CD14-positive monocyte (primary cell): Measurements from ENCODE around the gene MRGPRX4. TPM values are rescaled to one million over a fixed set of nuclear protein-coding genes. Genes with fewer than 3 reads are reported as not detected.
"Not testable (repeated sequence)": the region's sequence is repeated elsewhere in the genome, so short reads cannot be mapped to it uniquely, and the experiment has no call there.

ENCODE experiments used
- DNase-seq, 3 donors: peaks; one replicate each; pipeline ENCODE4 v3.0.0-alpha.2; 2011 to 2022
- H2AFZ ChIP-seq: 2 replicates; pipeline ENCODE4 v1.6.0; 2012; ENCODE audit warnings: mild to moderate bottlenecking, low read depth, low read length, inconsistent platforms; ENCODE audit not compliant: insufficient read depth, poor library complexity, severe bottlenecking
- H3K27ac ChIP-seq, 2 donors: 1 replicate in 1 of 2; 2 replicates in 1 of 2; pipeline ENCODE4 v1.5.1; 2012 to 2013; ENCODE audit warnings: low read length in 2 of 2, control low read depth in 1 of 2, inconsistent platforms in 1 of 2, low read depth in 1 of 2, mild to moderate bottlenecking in 1 of 2
- H3K27me3 ChIP-seq, 2 donors: one replicate each; pipeline versions ENCODE4 v1.6.0 to v1.6.1; 2011 to 2013; ENCODE audit warnings: low read length in 2 of 2; ENCODE audit not compliant: control insufficient read depth in 2 of 2, insufficient read depth in 2 of 2
- H3K36me3 ChIP-seq, 2 donors: replicated peaks in 1 of 2; 1 replicate in 1 of 2; 2 replicates in 1 of 2; pipeline versions ENCODE4 v1.5.1 to v1.6.1; 2012 to 2013; ENCODE audit warnings: low read length in 2 of 2, control low read depth in 1 of 2, inconsistent platforms in 1 of 2, mild to moderate bottlenecking in 1 of 2; ENCODE audit not compliant: insufficient read depth in 2 of 2, control insufficient read depth in 1 of 2
- H3K4me1 ChIP-seq, 2 donors: 1 replicate in 1 of 2; 2 replicates in 1 of 2; pipeline versions ENCODE4 v1.5.1 to v1.6.1; 2012 to 2013; ENCODE audit warnings: low read length in 2 of 2, control low read depth in 1 of 2, inconsistent platforms in 1 of 2, mild to moderate bottlenecking in 1 of 2, moderate library complexity in 1 of 2; ENCODE audit not compliant: insufficient read depth in 2 of 2, control insufficient read depth in 1 of 2
- H3K4me2 ChIP-seq: replicated peaks from 2 replicates; pipeline ENCODE3; 2012; ENCODE audit warnings: low read length, moderate library complexity, mild to moderate bottlenecking; ENCODE audit not compliant: poor library complexity, severe bottlenecking; ENCODE audit errors: extremely low read depth
- H3K4me3 ChIP-seq, 3 experiments: fragments of 200-600 bp in 1 of 3; sonication (generic) in 1 of 3; replicated peaks in 1 of 3; 1 replicate in 2 of 3; 2 replicates in 1 of 3; pipeline ENCODE4 v1.5.1; 2011 to 2013; ENCODE audit warnings: low read length in 3 of 3, mild to moderate bottlenecking in 3 of 3, control low read depth in 2 of 3, low read depth in 2 of 3, inconsistent platforms in 1 of 3, moderate library complexity in 1 of 3
- H3K79me2 ChIP-seq: 2 replicates; pipeline ENCODE4 v1.6.0; 2012; ENCODE audit warnings: mild to moderate bottlenecking, control low read depth, inconsistent platforms, low read length, moderate library complexity; ENCODE audit not compliant: insufficient read depth
- H3K9ac ChIP-seq: 2 replicates; pipeline ENCODE4 v1.6.0; 2017; ENCODE audit warnings: low read length, mild to moderate bottlenecking; ENCODE audit not compliant: insufficient read depth, poor library complexity, severe bottlenecking
- H3K9me3 ChIP-seq, 2 donors: replicated peaks in 1 of 2; 1 replicate in 1 of 2; 2 replicates in 1 of 2; pipeline versions ENCODE4 v1.5.1 to v1.6.1; 2012 to 2013; ENCODE audit warnings: low read length in 2 of 2, control low read depth in 1 of 2; ENCODE audit not compliant: control insufficient read depth in 1 of 2, insufficient read depth in 1 of 2
- H4K20me1 ChIP-seq: 2 replicates; pipeline ENCODE4 v1.6.0; 2012; ENCODE audit warnings: mild to moderate bottlenecking, low read length, control low read depth, moderate library complexity; ENCODE audit not compliant: insufficient read depth
- H3K27ac Mint-ChIP-seq, 7 donors: one replicate each; pipeline ENCODE4 v1.8.0; 2020; ENCODE audit warnings: mild to moderate bottlenecking in 7 of 7, mixed read lengths in 7 of 7, moderate library complexity in 6 of 7, inconsistent platforms in 2 of 7
- H3K27me3 Mint-ChIP-seq, 3 donors: one replicate each; pipeline ENCODE4 v1.8.0; 2021 to 2022; ENCODE audit warnings: low read depth in 3 of 3, mild to moderate bottlenecking in 3 of 3, mixed read lengths in 3 of 3, moderate library complexity in 3 of 3, inconsistent platforms in 1 of 3
- H3K36me3 Mint-ChIP-seq, 2 donors: one replicate each; pipeline ENCODE4 v1.8.0; 2020; ENCODE audit warnings: mixed read lengths in 2 of 2, inconsistent platforms in 1 of 2, mild to moderate bottlenecking in 1 of 2
- H3K4me1 Mint-ChIP-seq: one replicate; pipeline ENCODE4 v1.8.0; 2020; ENCODE audit warnings: mild to moderate bottlenecking, mixed read lengths
- H3K4me3 Mint-ChIP-seq, 2 donors: one replicate each; pipeline ENCODE4 v1.8.0; 2020; ENCODE audit warnings: mild to moderate bottlenecking in 2 of 2, mixed read lengths in 2 of 2, moderate library complexity in 1 of 2
- H3K9me3 Mint-ChIP-seq, 7 donors: one replicate each; pipeline ENCODE4 v1.8.0; 2020 to 2022; ENCODE audit warnings: mixed read lengths in 7 of 7, mild to moderate bottlenecking in 6 of 7, moderate library complexity in 6 of 7, inconsistent platforms in 2 of 7
- CTCF ChIP-seq: fragments of 200-600 bp; IDR thresholded peaks from one replicate; pipeline ENCODE4 v1.8.0; 2022; ENCODE audit warnings: antibody characterized with exemption, mild to moderate bottlenecking
- WGBS: methylation state at CpG from one replicate; pipeline ENCODE4 v1.1.5; 2013; ENCODE audit warnings: missing lambda C conversion rate; ENCODE audit not compliant: insufficient coverage; 5-methylcytosine and 5-hydroxymethylcytosine counted together
- intact Hi-C, 2 donors: fragments of 100-400 bp; cut with micrococcal nuclease; formaldehyde crosslinking; loops; one replicate each; pipeline versions ENCODE4 v1.15.0 to v1.15.1; 2023
- polyA plus RNA-seq, 3 donors: library from polyadenylated mRNA; depleted of rRNA in 1 of 3; unstranded in 2 of 3; stranded (reverse) in 1 of 3; fragments of 300-500 nt in 2 of 3; fragments of >200 nt in 1 of 3; fragmentation: Illumina TruSeq in 2 of 3; gene quantifications; 1 replicate in 2 of 3; 2 replicates in 1 of 3; pipeline ENCODE4 v1.2.3, GENCODE V29; 2012 to 2021

Gene MRGPRX4
- polyA plus RNA-seq, 3 donors: not detected

- Histone ChIP-seq H3K27ac (no peak overlapping the region), H3K4me1 (peaks cover 0 to 1% of the 10 kb centered on the region in 2 donors), H3K36me3 (no peaks in the 10 kb centered on the region), H3K9me3 (no peaks in the 10 kb centered on the region), H3K27me3 (peaks cover 3 to 5% of the 10 kb centered on the region in 2 donors), H2AFZ (no peak overlapping the region), H4K20me1 (no peaks in the 10 kb centered on the region), H3K9ac (no peak overlapping the region), H3K4me2 (no peak overlapping the region), H3K79me2 (no peaks in the 10 kb centered on the region), H3K4me3 (no peak overlapping the region)
- intact Hi-C loops: no loop called here
- WGBS: 100% methylated on average over 2 of the region's 2 CpGs
- Mint-ChIP-seq H3K27me3 (peaks cover 5 to 21% (median 5%) of the 10 kb centered on the region in 3 donors), H3K4me1 (peaks cover 5% of the 10 kb centered on the region), H3K27ac (no peak overlapping the region), H3K36me3 (no peaks in the 10 kb centered on the region), H3K9me3 (peaks cover 0 to 2% (median 0%) of the 10 kb centered on the region in 7 donors), H3K4me3 (no peak overlapping the region)
- no peak for TF ChIP-seq CTCF
- DNase-seq: no peak
These were observed 23.9 kb downstream of the MRGPRX4 start for GRCh38 chr11:18196532-18196931.

GRCh38 chr11:18197738-18198137, 25.1 kb downstream of the MRGPRX4 start:
- H3K9me3 Mint-ChIP-seq, H2AFZ ChIP-seq, H3K79me2 ChIP-seq, H3K36me3 ChIP-seq, H3K9ac ChIP-seq, H3K27me3 ChIP-seq, H4K20me1 ChIP-seq, H3K4me1 Mint-ChIP-seq, intact Hi-C loops, H3K4me1 ChIP-seq, DNase-seq, H3K4me3 ChIP-seq, H3K36me3 Mint-ChIP-seq, H3K9me3 ChIP-seq, H3K27ac Mint-ChIP-seq, H3K27ac ChIP-seq, H3K4me2 ChIP-seq, H3K4me3 Mint-ChIP-seq: not testable (repeated sequence)
- H3K27me3 Mint-ChIP-seq: peaks cover 5 to 21% (median 5%) of the 10 kb centered on the region in 3 donors
- WGBS: no CpG with 5 or more reads among the region's 3 CpGs
